Activated CD8-positive, alpha-beta T cell treated with anti-CD3 and anti-CD28 coated beads for 36 hours (primary cell): ENCODE measurements around the gene STK24. TPM values are rescaled to one million over a fixed set of nuclear protein-coding genes. Genes with fewer than 3 reads are reported as not detected.

ENCODE experiments used
- ATAC-seq: fragments of 200-7000 bp; cut with Tn5 transposase; one replicate; pipeline ENCODE4 v1.10.0; 2021; ENCODE audit warnings: mild to moderate bottlenecking, moderate library complexity
- CTCF ChIA-PET: fragments of 350-600 bp; sonication (Branson Sonifier 250); formaldehyde crosslinking; loops from one replicate; lab custom pipeline; 2021; ENCODE audit warnings: antibody characterized with exemption; lab: Charles Lee
- POLR2A ChIA-PET: fragments of 350-600 bp; sonication (Branson Sonifier 250); formaldehyde crosslinking; loops from one replicate; lab custom pipeline; 2021; ENCODE audit warnings: antibody characterized with exemption; lab: Charles Lee
- DNase-seq: peaks from one replicate; pipeline ENCODE4 v3.0.0-alpha.2; 2020
- H3K27ac Mint-ChIP-seq: one replicate; pipeline ENCODE4 v1.8.0; 2021; ENCODE audit warnings: mild to moderate bottlenecking, mixed read lengths
- H3K27me3 Mint-ChIP-seq: one replicate; pipeline ENCODE4 v1.8.0; 2021; ENCODE audit warnings: mixed read lengths
- H3K36me3 Mint-ChIP-seq: one replicate; pipeline ENCODE4 v1.8.0; 2021; ENCODE audit warnings: low read depth, mixed read lengths
- H3K4me1 Mint-ChIP-seq: one replicate; pipeline ENCODE4 v1.8.0; 2021; ENCODE audit warnings: low read depth, mixed read lengths
- H3K4me3 Mint-ChIP-seq: one replicate; pipeline ENCODE4 v1.8.0; 2021; ENCODE audit warnings: mild to moderate bottlenecking, moderate library complexity, mixed read lengths
- H3K9me3 Mint-ChIP-seq: one replicate; pipeline ENCODE4 v1.8.0; 2021; ENCODE audit warnings: mixed read lengths
- intact Hi-C: fragments of 100-400 bp; cut with micrococcal nuclease; formaldehyde crosslinking; loops from one replicate; pipeline ENCODE4 v1.10.0; 2022
- total RNA-seq, 2 experiments: library from RNA; stranded (reverse); gene quantifications; one replicate each; pipeline ENCODE4 v1.2.3, GENCODE V29; 2021
- TF ChIP-seq, protein P1 (sequence below): fragments of 200-600 bp; IDR thresholded peaks from one replicate; pipeline ENCODE4 v1.8.0; 2022; ENCODE audit warnings: antibody characterized with exemption, mild to moderate bottlenecking

Gene STK24
- total RNA-seq, 2 experiments from 2014 or later: 118 TPM

DNA sequence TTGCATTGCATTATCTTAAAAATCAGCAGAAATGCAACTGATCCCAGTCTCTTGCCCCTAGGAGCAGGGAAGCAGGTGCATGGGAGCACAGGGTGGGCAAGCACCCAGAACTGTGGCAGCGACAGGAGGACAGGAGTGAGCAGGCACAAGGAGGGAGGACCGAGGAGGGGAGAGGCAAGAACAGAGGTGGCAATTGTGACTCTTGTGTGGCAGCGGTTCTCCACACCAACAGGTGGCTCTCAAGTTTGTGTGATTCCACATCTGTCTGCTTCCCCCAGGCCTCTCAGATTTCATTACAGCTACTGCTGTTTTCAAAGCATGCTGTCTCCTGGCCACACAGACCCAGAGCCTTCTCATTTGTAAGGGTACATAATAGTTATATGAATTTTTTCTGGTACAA, 108.5 kb downstream of the STK24 start:
- intact Hi-C loops: no loop called here
- DNase-seq: no peak
- Mint-ChIP-seq H3K9me3 (no peaks in the 10 kb centered on the region), H3K4me1 (peaks cover 39% of the 10 kb centered on the region), H3K36me3 (peaks cover 47% of the 10 kb centered on the region), H3K27me3 (no peaks in the 10 kb centered on the region), H3K4me3 (no peak overlapping the region), H3K27ac (no peak overlapping the region)
- no peak for ATAC-seq
- TF ChIP-seq, protein P1, sequence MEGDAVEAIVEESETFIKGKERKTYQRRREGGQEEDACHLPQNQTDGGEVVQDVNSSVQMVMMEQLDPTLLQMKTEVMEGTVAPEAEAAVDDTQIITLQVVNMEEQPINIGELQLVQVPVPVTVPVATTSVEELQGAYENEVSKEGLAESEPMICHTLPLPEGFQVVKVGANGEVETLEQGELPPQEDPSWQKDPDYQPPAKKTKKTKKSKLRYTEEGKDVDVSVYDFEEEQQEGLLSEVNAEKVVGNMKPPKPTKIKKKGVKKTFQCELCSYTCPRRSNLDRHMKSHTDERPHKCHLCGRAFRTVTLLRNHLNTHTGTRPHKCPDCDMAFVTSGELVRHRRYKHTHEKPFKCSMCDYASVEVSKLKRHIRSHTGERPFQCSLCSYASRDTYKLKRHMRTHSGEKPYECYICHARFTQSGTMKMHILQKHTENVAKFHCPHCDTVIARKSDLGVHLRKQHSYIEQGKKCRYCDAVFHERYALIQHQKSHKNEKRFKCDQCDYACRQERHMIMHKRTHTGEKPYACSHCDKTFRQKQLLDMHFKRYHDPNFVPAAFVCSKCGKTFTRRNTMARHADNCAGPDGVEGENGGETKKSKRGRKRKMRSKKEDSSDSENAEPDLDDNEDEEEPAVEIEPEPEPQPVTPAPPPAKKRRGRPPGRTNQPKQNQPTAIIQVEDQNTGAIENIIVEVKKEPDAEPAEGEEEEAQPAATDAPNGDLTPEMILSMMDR: no peak
- ChIA-PET CTCF (interaction anchor here (1.9 kb wide), 1 partner anchor 184 kb away, joined by 7 read pairs; no protein-coding TSS in a partner anchor), POLR2A (no interaction called here)

DNA sequence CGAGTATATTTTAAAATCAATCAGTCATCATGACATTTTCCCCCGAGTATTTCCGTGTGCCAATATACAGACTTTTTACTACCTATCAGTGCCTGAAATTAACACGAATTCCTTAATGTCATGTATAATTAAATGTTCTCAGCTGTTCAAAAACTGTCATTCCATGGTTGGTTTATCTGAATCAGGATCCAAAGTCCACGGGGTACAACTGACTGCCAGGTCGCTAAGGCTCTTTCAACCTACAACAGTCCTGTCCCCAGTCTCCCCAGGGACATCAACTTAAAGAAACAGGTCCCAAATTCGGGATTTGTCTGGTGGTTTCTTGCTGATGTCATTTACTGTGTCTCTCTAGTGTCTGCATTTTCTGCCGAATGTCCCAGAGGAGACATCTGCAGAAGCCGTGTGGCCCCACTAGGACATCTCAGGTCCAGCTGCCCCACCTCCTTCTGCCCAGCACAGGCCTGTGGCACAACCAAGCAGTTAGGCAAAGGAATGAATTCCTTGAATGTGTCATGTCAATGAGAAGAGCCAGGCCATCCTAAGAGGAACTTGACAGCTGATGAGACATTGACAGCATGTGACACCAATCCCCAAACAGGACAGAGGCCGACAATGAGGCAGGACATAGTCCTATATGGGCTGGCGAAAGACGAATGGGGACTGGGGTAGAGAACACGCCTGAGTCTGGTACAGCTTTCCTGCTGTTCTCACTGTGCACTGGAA, 109.5 kb downstream of the STK24 start:
- no peak for DNase-seq
- TF ChIP-seq, protein P1: no peak
- H3K4me3 Mint-ChIP-seq: no peak overlapping the region
- CTCF ChIA-PET: interaction anchor here (0.8 to 3.3 kb wide), 13 partner anchors 8 to 198 kb away, joined by 3 to 19 read pairs (median 5); no protein-coding TSS in a partner anchor
- H3K4me1 Mint-ChIP-seq: peaks cover 38% of the 10 kb centered on the region
- no peaks in the 10 kb centered on the region for H3K27me3 Mint-ChIP-seq
- no peaks in the 10 kb centered on the region for H3K9me3 Mint-ChIP-seq
- no peak for ATAC-seq
- POLR2A ChIA-PET: interaction anchor here (0.6 to 1.2 kb wide), 3 partner anchors 15 to 129 kb away, joined by 3 read pairs; no protein-coding TSS in a partner anchor
- H3K36me3 Mint-ChIP-seq: peaks cover 47% of the 10 kb centered on the region
- peak overlapping the region; percentile 56 for H3K27ac Mint-ChIP-seq
- intact Hi-C loops: no loop called here

DNA sequence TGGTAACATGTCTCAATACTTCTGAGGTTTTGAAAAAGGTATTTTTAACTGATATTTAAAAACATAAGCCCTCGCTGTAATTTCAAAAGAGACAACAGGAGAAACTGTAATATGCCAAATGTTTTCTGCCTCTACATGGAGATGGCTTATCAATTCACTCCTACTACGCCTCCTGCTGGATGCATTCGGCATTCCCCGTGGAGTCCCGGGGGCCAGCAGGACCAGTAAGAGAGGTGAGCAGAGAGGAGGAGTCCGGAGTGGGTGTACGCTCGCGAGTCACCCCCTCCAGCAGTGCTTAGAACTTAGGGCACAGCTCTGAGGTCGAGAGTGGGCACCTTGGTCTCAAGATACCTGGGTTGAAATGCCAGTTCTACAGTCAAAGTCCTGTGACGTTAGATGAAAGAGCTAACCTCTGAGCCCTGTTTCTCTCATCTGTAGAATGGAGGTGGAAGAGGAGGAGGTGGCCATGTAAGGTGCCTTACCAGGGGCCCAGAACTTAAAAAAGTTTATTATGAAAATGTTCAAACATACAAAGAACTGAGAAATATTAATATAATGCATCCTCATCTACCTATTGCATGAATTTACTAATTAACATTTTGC, 110.2 kb downstream of the STK24 start:
- peaks cover 44% of the 10 kb centered on the region for H3K36me3 Mint-ChIP-seq
- DNase-seq (peak; percentile 80), ATAC-seq (peak; percentile 96)
- TF ChIP-seq, protein P1: peak; percentile 48
- H3K4me1 Mint-ChIP-seq: peaks cover 34% of the 10 kb centered on the region
- intact Hi-C loops: no loop called here
- H3K9me3 Mint-ChIP-seq: no peaks in the 10 kb centered on the region
- CTCF ChIA-PET: interaction anchor here (0.8 to 3.3 kb wide), 14 partner anchors 9 to 206 kb away, joined by 3 to 19 read pairs (median 5); no protein-coding TSS in a partner anchor
- H3K27me3 Mint-ChIP-seq: no peaks in the 10 kb centered on the region
- H3K4me3 Mint-ChIP-seq: no peak overlapping the region
- POLR2A ChIA-PET: interaction anchor here (0.6 to 1.5 kb wide), 4 partner anchors 22 to 129 kb away, joined by 3 read pairs; no protein-coding TSS in a partner anchor
- peak overlapping the region; percentile 56 for H3K27ac Mint-ChIP-seq

DNA sequence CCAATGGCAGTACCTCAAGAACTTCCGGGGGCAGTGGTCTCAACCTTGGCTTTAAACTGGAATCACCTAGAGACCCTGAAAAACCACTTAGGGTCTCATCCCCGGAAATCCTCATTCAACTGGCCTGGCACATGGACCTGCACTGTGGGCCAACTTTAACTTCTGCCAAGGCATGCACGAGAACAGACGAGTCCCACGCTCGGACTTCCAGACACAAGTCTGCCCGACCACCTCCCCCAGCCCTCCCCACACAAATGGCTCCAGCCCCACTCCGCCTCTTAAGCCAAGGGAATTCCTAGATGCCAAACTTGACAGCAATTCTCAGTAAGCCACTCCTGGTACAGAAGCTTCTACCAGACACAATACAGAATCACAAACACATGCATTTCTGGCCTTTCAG, 114.0 kb downstream of the STK24 start:
- intact Hi-C loops: no loop called here
- Mint-ChIP-seq H3K9me3 (no peaks in the 10 kb centered on the region), H3K27me3 (no peaks in the 10 kb centered on the region), H3K4me1 (peaks cover 25% of the 10 kb centered on the region), H3K4me3 (no peak overlapping the region), H3K36me3 (peaks cover 46% of the 10 kb centered on the region), H3K27ac (peak overlapping the region; percentile 15)
- DNase-seq: no peak
- ChIA-PET CTCF (interaction anchor here (1.2 to 1.8 kb wide), 2 partner anchors 13 to 17 kb away, joined by 3 to 6 read pairs; no protein-coding TSS in a partner anchor), POLR2A (interaction anchor here (0.7 kb wide), 1 partner anchor 71 kb away, joined by 4 read pairs; no protein-coding TSS in a partner anchor)
- TF ChIP-seq, protein P1: no peak
- ATAC-seq: no peak
